ENCODE data around the gene NOXO1. TPM values are rescaled to one million over a fixed set of nuclear protein-coding genes. Genes with fewer than 3 reads are reported as not detected.

Gene NOXO1
- total and polyA plus RNA-seq, 9 of the 15 experiments (the other 6 are each of a cell fraction or from before 2014, with no cell fraction given), result not detected

DNA sequence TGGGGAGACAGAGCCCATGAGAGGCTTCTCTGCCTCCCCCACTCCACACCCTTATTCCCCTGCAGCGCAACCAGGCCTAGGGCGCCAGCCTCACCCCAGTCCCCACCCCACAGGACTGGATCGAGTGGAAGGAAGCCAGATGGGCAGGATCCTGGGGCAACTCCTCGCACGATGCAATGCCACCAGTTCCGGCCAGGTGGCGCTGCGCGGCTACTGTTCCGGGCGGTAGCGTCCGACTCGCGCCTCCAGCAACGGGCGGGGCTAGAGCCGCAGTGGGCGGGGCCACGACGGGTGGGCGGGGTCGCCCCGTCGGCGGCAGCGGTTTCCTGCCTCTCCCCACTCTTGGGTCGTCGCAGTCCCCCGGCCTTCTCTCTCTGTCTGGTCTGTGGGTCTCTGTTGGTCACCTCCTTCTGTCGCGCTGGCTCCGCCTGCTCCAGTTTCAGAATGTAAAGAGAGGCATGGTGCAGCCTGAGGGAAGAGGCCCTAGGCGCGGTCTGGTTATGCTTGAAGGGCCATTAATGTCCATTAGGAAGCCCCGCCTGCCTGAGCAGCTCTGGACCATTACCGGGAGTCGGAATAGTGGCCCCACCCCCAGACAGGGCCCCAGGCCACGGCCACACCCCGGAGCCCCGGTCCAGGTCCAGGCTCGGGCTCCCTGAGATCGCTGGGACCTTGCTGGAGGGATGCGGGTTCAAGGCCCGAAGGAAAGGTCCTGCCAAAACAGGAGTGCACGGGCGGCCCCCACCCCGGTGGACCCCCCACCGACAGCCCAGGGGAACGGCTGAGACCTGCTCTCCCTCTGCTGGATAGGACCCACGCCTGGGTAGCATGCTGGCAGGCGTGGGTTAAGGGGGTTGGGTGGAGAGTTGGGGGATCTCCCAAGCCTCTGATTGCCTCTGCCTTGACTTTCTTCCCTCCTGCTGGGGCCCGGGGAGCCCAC, 42.1 kb upstream of the NOXO1 start (continued):
- TF ChIP-seq EGR1 (conservative IDR thresholded peaks at IDR 0.05), result peak; percentile 43
- no peak for TF ChIP-seq KAT8 (IDR thresholded peaks at IDR 0.05; ENCODE audit: low read depth)
- TF ChIP-seq YBX1 (IDR thresholded peaks at IDR 0.05), result no peak

DNA sequence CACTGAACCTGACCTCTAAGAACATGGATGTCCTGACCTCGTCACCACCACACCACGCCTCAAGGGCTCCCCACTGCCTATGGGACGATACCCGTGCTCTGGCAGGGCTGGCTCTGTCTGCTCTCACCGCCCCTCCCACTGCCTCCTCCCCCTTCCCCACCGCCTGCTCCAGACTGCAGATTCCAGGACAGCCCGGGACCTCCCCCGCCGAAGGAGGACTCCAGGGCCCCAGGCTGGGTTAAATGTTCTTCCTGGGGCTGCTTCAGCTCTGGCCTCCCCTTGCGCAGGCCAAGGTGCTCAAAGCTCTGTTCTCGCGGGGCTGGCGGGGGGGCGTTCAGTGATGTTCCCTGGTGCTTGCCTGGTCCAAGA, 41.4 kb upstream of the NOXO1 start:
- in situ Hi-C loops (cut with MboI) (loop anchor here (5.0 kb wide), 1 partner anchor 120 kb away; no protein-coding TSS in a partner anchor), intact Hi-C loops (cut with micrococcal nuclease) (loop anchor here (1.0 to 5.0 kb wide), 2 partner anchors 118 to 245 kb away; partner anchors contain the start of gene RNPS1)
- ChIA-PET CTCF (ENCODE audit: low intra/inter-chr PET ratio) (interaction anchor here (0.7 to 2.1 kb wide), 3 partner anchors 25 to 132 kb away, joined by 3 to 15 read pairs (median 5); partner anchors contain the start of genes NTHL1, TRAF7 and TSC2), POLR2A (interaction anchor here (0.6 to 3.3 kb wide), 2 partner anchors 66 to 131 kb away, joined by 4 to 35 read pairs; partner anchors contain the start of gene TRAF7)
- H3K4me1 ChIP-seq (replicated peaks in 1 of 2; ENCODE audit: control insufficient read depth in 2 of 2, insufficient read depth in 2 of 2, low read length in 2 of 2), result peaks cover 17 to 73% of the 10 kb centered on the region in 2 experiments; a peak in 4 of 5 replicates
- no peak for FAIRE-seq
- H4K20me1 ChIP-seq (replicated peaks; ENCODE audit: control insufficient read depth, insufficient read depth, low read length), result 0 out of 2 replicates have a peak, but pooled peaks cover 4% of the 10 kb centered on the region
- BruUV-seq (replicated peaks), result no TSS peak
- no peaks in the 10 kb centered on the region for H3K9me1 ChIP-seq (ENCODE audit: control insufficient read depth, insufficient read depth, low read length)
- WGBS (ENCODE audit: insufficient coverage, low coverage, missing lambda C conversion rate), result 9% methylated on average over 10 of the region's 14 CpGs
- peak overlapping the region; percentile 44 to 89; a peak in 3 of 4 replicates for H3K9ac ChIP-seq (ENCODE audit: insufficient read depth in 1 of 2, low read depth in 2 of 2, low read length in 2 of 2)
- peak overlapping the region; percentile 99 for H2AFZ ChIP-seq (ENCODE audit: low read depth, low read length)
- H3K4me3 ChIP-seq, result peak overlapping the region; percentile 41
- no peaks in the 10 kb centered on the region for H3K9me3 ChIP-seq (replicated peaks; ENCODE audit: control insufficient read depth, insufficient read depth, low read depth, low read length)
- H3K27ac ChIP-seq (ENCODE audit: extremely low read depth, low read depth, low read length), result no peak overlapping the region
- peak; percentile 64 to 73 (median 68) for DNase-seq (ENCODE audit: extremely low read depth in 1 of 4, low spot score in 3 of 4)
- H3K27me3 ChIP-seq (ENCODE audit: control insufficient read depth in 2 of 2, insufficient read depth in 2 of 2, low read length in 2 of 2), result no peaks in the 10 kb centered on the region
- H3K4me2 ChIP-seq (ENCODE audit: insufficient read depth, low read length), result peak overlapping the region; percentile 87
- ATAC-seq, result peak; percentile 40
- H3K79me2 ChIP-seq (ENCODE audit: control insufficient read depth, insufficient read depth, low read length), result peaks cover 8% of the 10 kb centered on the region; the same call in 2 of the 3 replicates
- H3K36me3 ChIP-seq (ENCODE audit: control insufficient read depth, insufficient read depth, low read length), result no peaks in the 10 kb centered on the region
- TF ChIP-seq PCBP1 (IDR thresholded peaks at IDR 0.05; ENCODE audit: low read depth, low read length, poor library complexity, severe bottlenecking) (peak; percentile 21), MCM7 (IDR thresholded peaks at IDR 0.05) (no peak), HDGF (IDR thresholded peaks at IDR 0.05) (no peak), SIX5 (IDR thresholded peaks at IDR 0.05; ENCODE audit: borderline replicate concordance in 1 of 2, insufficient read depth in 1 of 2, low read depth in 1 of 2, low read length in 2 of 2) (no peak), FOXM1 (IDR thresholded peaks at IDR 0.05; ENCODE audit: low read depth) (no peak), FOXM1 (CRISPR knock-in tag; IDR thresholded peaks at IDR 0.05; ENCODE audit: low read depth) (no peak), FOS (IDR thresholded peaks at IDR 0.05; ENCODE audit: extremely low read depth, insufficient read length) (no peak), CHD2 (IDR thresholded peaks at IDR 0.05; ENCODE audit: low read depth, low read length) (peak; percentile 78; the same call in 1 of the 2 replicates), L3MBTL2 (IDR thresholded peaks at IDR 0.05) (0 out of 2 replicates have a peak, but pooled peaks have one; percentile 28), KDM2B (CRISPR knock-in tag; IDR thresholded peaks at IDR 0.05) (peak; percentile 40; the same call in 1 of the 2 replicates), ETS2 (tag; IDR thresholded peaks at IDR 0.05; ENCODE audit: borderline replicate concordance, poor library complexity, severe bottlenecking) (no peak)
- TF ChIP-seq, protein P1, sequence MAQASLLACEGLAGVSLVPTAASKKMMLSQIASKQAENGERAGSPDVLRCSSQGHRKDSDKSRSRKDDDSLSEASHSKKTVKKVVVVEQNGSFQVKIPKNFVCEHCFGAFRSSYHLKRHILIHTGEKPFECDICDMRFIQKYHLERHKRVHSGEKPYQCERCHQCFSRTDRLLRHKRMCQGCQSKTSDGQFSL (CRISPR knock-in tag; IDR thresholded peaks at IDR 0.05), result no peak; the same call in 1 of the 2 replicates
- TF ChIP-seq, protein P1 (tag; IDR thresholded peaks at IDR 0.05), result peak in 1 of 2 experiments; percentile 84; a peak in 2 of 4 replicates
- TF ChIP-seq, protein P2, sequence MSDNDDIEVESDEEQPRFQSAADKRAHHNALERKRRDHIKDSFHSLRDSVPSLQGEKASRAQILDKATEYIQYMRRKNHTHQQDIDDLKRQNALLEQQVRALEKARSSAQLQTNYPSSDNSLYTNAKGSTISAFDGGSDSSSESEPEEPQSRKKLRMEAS (CRISPR knock-in tag; IDR thresholded peaks at IDR 0.05), result 0 out of 2 replicates have a peak, but pooled peaks have one; percentile 6

Data from K562 (cell line).